ENCODE measurements around the gene GUCY1A2. TPM values are rescaled to one million over a fixed set of nuclear protein-coding genes. Genes with fewer than 3 reads are reported as not detected.

Gene GUCY1A2
- total RNA-seq, 5 donors from 2014 or later (not counting 1 experiment from before 2014, with no cell fraction given): 0.03 to 0.18 (median 0.09) TPM

DNA sequence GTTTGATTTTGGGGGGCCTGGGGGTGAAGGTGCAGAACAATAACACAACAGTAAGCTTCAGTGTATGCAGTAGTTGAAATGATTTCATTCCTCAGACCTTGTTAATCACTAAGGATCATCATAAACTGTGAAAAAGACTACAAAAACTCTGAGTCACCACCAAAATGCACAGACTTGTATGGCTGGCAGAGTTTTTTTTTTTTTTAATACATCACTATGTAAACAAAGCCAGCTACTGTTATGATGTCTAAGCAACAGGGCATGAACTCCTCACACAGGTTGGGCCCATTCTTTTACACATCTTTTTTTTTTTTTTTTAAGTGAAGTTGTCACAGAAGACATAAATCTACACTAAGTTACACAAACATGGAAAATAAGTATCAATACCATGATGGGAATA is 311.9 kb downstream of the GUCY1A2 start:
- Mint-ChIP-seq H3K9me3 (peaks cover under 1 to 6% (median 5%) of the 10 kb centered on the region in 3 donors), H3K27ac (no peak overlapping the region), H3K36me3 (no peaks in the 10 kb centered on the region), H3K4me3 (no peak overlapping the region), H3K4me1 (no peaks in the 10 kb centered on the region), H3K27me3 (no peaks in the 10 kb centered on the region)
- POLR2A ChIA-PET: interaction anchor here in 1 of 2 donors (0.8 kb wide), 1 partner anchor 14 kb away, joined by 5 read pairs; no protein-coding TSS in a partner anchor
- Histone ChIP-seq H3K9me3 (no peaks in the 10 kb centered on the region), H3K36me3 (ENCODE audit: control insufficient read depth in 2 of 2, extremely low read depth in 1 of 2, insufficient read depth in 1 of 2, low read length in 1 of 2) (no peaks in the 10 kb centered on the region), H3K4me3 (ENCODE audit: control insufficient read depth in 1 of 2, extremely low read depth in 1 of 2, low read length in 1 of 2) (no peak overlapping the region), H3K27ac (ENCODE audit: low read length) (no peak overlapping the region), H3K4me1 (ENCODE audit: control insufficient read depth in 1 of 2, extremely low read depth in 1 of 2, insufficient read depth in 2 of 2, low read length in 2 of 2) (no peaks in the 10 kb centered on the region), H3K27me3 (replicated peaks in 1 of 2; ENCODE audit: control insufficient read depth in 2 of 2, extremely low read depth in 1 of 2, insufficient read depth in 2 of 2, low read length in 1 of 2) (no peaks in the 10 kb centered on the region)
- DNase-seq (no peak), ATAC-seq (replicated peaks in 1 of 4) (no peak)
- CTCF ChIA-PET: no interaction called here

DNA sequence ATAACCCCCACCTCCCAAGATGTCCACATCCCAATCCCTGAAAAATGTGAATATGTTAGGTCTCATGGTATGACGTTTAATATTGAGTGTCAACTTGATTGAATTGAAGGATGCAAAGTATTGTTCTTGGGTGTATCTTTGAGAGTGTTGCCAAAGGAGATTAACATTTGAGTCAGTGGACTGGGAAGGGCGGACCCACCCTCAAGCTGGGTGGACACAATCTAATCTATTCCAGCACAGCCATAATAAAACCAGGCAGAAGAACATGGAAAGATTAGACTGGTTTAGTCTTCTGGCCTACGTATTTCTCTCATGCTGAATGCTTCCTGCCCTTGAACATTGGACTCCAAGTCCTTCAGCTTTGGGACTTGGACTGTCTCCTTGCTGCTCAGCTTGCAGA is 315.5 kb downstream of the GUCY1A2 start:
- Histone ChIP-seq H3K27ac (ENCODE audit: low read length) (no peak overlapping the region), H3K4me3 (ENCODE audit: control insufficient read depth in 1 of 2, extremely low read depth in 1 of 2, low read length in 1 of 2) (no peak overlapping the region), H3K36me3 (ENCODE audit: control insufficient read depth in 2 of 2, extremely low read depth in 1 of 2, insufficient read depth in 1 of 2, low read length in 1 of 2) (no peaks in the 10 kb centered on the region), H3K9me3 (no peaks in the 10 kb centered on the region), H3K4me1 (ENCODE audit: control insufficient read depth in 1 of 2, extremely low read depth in 1 of 2, insufficient read depth in 2 of 2, low read length in 2 of 2) (no peaks in the 10 kb centered on the region), H3K27me3 (replicated peaks in 1 of 2; ENCODE audit: control insufficient read depth in 2 of 2, extremely low read depth in 1 of 2, insufficient read depth in 2 of 2, low read length in 1 of 2) (no peaks in the 10 kb centered on the region)
- H3K36me3 Mint-ChIP-seq: no peaks in the 10 kb centered on the region
- H3K4me1 Mint-ChIP-seq: no peaks in the 10 kb centered on the region
- WGBS (ENCODE audit: insufficient coverage): 60% methylated on average over 1 of the region's 3 CpGs
- H3K27me3 Mint-ChIP-seq: no peaks in the 10 kb centered on the region
- ChIA-PET CTCF (no interaction called here), POLR2A (no interaction called here)
- no peak for DNase-seq
- ATAC-seq (replicated peaks in 1 of 4): no peak
- peaks cover 0 to 8% (median 5%) of the 10 kb centered on the region in 3 donors for H3K9me3 Mint-ChIP-seq
- no peak overlapping the region for H3K27ac Mint-ChIP-seq
- H3K4me3 Mint-ChIP-seq: no peak overlapping the region

DNA sequence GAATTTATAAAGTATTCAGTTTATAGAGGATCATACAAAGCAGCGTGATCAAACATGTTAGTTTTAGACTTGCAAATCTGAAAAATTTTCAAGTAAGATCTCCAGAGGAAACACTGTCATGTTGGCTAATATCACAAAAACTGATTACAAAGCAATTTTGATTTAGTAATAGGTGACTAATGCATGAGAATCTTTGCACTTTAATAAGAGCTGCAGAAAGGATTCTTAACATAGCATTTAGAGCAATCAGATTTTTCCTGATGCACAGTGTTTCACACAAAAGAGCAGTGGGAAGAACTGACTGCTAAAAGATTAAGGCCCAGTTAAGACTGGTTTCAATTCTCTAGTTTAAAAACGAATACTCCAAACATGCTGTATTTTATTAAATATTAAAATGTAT is 321.2 kb downstream of the GUCY1A2 start:
- H3K4me1 Mint-ChIP-seq: no peaks in the 10 kb centered on the region
- WGBS (ENCODE audit: insufficient coverage): no CpG with 5 or more reads among the region's 2 CpGs
- POLR2A ChIA-PET: no interaction called here
- Histone ChIP-seq H3K27me3 (replicated peaks in 1 of 2; ENCODE audit: control insufficient read depth in 2 of 2, extremely low read depth in 1 of 2, insufficient read depth in 2 of 2, low read length in 1 of 2) (no peaks in the 10 kb centered on the region), H3K4me1 (ENCODE audit: control insufficient read depth in 1 of 2, extremely low read depth in 1 of 2, insufficient read depth in 2 of 2, low read length in 2 of 2) (no peaks in the 10 kb centered on the region), H3K36me3 (ENCODE audit: control insufficient read depth in 2 of 2, extremely low read depth in 1 of 2, insufficient read depth in 1 of 2, low read length in 1 of 2) (no peaks in the 10 kb centered on the region), H3K9me3 (no peaks in the 10 kb centered on the region), H3K27ac (ENCODE audit: low read length) (no peak overlapping the region), H3K4me3 (ENCODE audit: control insufficient read depth in 1 of 2, extremely low read depth in 1 of 2, low read length in 1 of 2) (no peak overlapping the region)
- ATAC-seq (replicated peaks in 1 of 4) (no peak), DNase-seq (no peak)
- peaks cover 0 to 8% (median 4%) of the 10 kb centered on the region in 3 donors for H3K9me3 Mint-ChIP-seq
- H3K36me3 Mint-ChIP-seq: no peaks in the 10 kb centered on the region
- no peak overlapping the region for H3K4me3 Mint-ChIP-seq
- no peak overlapping the region for H3K27ac Mint-ChIP-seq
- CTCF ChIA-PET: interaction anchor here in 1 of 2 donors (0.5 kb wide), 1 partner anchor 30 kb away, joined by 3 read pairs; no protein-coding TSS in a partner anchor
- H3K27me3 Mint-ChIP-seq: no peaks in the 10 kb centered on the region

DNA sequence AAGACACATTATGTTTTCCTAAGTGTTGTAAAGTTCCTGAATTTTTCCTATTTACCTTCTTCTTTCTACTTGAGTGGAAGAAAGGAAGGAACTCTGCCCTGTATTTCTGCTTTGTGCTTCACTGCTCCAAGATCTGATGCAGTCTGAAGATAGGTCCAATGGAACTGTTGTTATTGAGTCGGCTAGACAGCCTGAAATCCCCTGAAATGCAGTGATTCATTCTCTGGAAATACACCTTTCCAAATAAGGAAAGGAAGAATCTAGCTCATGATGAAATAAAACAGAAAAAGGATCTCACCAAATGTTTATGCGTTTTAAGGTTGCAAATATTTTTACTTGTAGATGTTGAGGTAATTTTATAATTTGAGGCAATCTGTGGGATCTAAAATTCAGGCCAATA is 322.8 kb downstream of the GUCY1A2 start:
- Mint-ChIP-seq H3K9me3 (peaks cover 0 to 8% (median 4%) of the 10 kb centered on the region in 3 donors), H3K36me3 (no peaks in the 10 kb centered on the region), H3K4me1 (no peaks in the 10 kb centered on the region), H3K4me3 (no peak overlapping the region), H3K27ac (no peak overlapping the region), H3K27me3 (no peaks in the 10 kb centered on the region)
- Histone ChIP-seq H3K36me3 (ENCODE audit: control insufficient read depth in 2 of 2, extremely low read depth in 1 of 2, insufficient read depth in 1 of 2, low read length in 1 of 2) (no peaks in the 10 kb centered on the region), H3K9me3 (no peaks in the 10 kb centered on the region), H3K4me1 (ENCODE audit: control insufficient read depth in 1 of 2, extremely low read depth in 1 of 2, insufficient read depth in 2 of 2, low read length in 2 of 2) (no peaks in the 10 kb centered on the region), H3K27me3 (replicated peaks in 1 of 2; ENCODE audit: control insufficient read depth in 2 of 2, extremely low read depth in 1 of 2, insufficient read depth in 2 of 2, low read length in 1 of 2) (no peaks in the 10 kb centered on the region), H3K27ac (ENCODE audit: low read length) (no peak overlapping the region), H3K4me3 (ENCODE audit: control insufficient read depth in 1 of 2, extremely low read depth in 1 of 2, low read length in 1 of 2) (no peak overlapping the region)
- POLR2A ChIA-PET: no interaction called here
- DNase-seq (no peak), ATAC-seq (replicated peaks in 1 of 4) (no peak)
- WGBS (ENCODE audit: insufficient coverage): no CpG with 5 or more reads among the region's 2 CpGs
- CTCF ChIA-PET: no interaction called here

- no peaks in the 10 kb centered on the region for H3K27me3 ChIP-seq (replicated peaks in 1 of 2; ENCODE audit: control insufficient read depth in 2 of 2, extremely low read depth in 1 of 2, insufficient read depth in 2 of 2, low read length in 1 of 2)
- DNase-seq: no peak
- Mint-ChIP-seq H3K4me1 (no peaks in the 10 kb centered on the region), H3K36me3 (no peaks in the 10 kb centered on the region), H3K27me3 (no peaks in the 10 kb centered on the region), H3K27ac (no peak overlapping the region), H3K4me3 (no peak overlapping the region), H3K9me3 (peaks cover 0 to 13% (median 4%) of the 10 kb centered on the region in 3 donors)
- no peaks in the 10 kb centered on the region for H3K9me3 ChIP-seq
- ChIA-PET POLR2A (no interaction called here), CTCF (no interaction called here)
- no peaks in the 10 kb centered on the region for H3K36me3 ChIP-seq (ENCODE audit: control insufficient read depth in 2 of 2, extremely low read depth in 1 of 2, insufficient read depth in 1 of 2, low read length in 1 of 2)
- H3K4me3 ChIP-seq (ENCODE audit: control insufficient read depth in 1 of 2, extremely low read depth in 1 of 2, low read length in 1 of 2): no peak overlapping the region
- no peak overlapping the region for H3K27ac ChIP-seq (ENCODE audit: low read length)
- no peaks in the 10 kb centered on the region for H3K4me1 ChIP-seq (ENCODE audit: control insufficient read depth in 1 of 2, extremely low read depth in 1 of 2, insufficient read depth in 2 of 2, low read length in 2 of 2)
- ATAC-seq (replicated peaks in 1 of 4): no peak
- 40% methylated on average over 1 of the region's 5 CpGs for WGBS (ENCODE audit: insufficient coverage)
Observed at GRCh38 chr11:106694501-106694900, 323.8 kb downstream of the GUCY1A2 start.

GRCh38 chr11:106691807-106692365 is 326.4 kb downstream of the GUCY1A2 start:
- DNase-seq (no peak), ATAC-seq (replicated peaks in 1 of 4) (no peak)
- no peak overlapping the region for H3K4me3 ChIP-seq (ENCODE audit: control insufficient read depth in 1 of 2, extremely low read depth in 1 of 2, low read length in 1 of 2)
- no peak overlapping the region for H3K27ac Mint-ChIP-seq
- no peaks in the 10 kb centered on the region for H3K36me3 Mint-ChIP-seq
- H3K36me3 ChIP-seq (ENCODE audit: control insufficient read depth in 2 of 2, extremely low read depth in 1 of 2, insufficient read depth in 1 of 2, low read length in 1 of 2): no peaks in the 10 kb centered on the region
- no peaks in the 10 kb centered on the region for H3K27me3 ChIP-seq (replicated peaks in 1 of 2; ENCODE audit: control insufficient read depth in 2 of 2, extremely low read depth in 1 of 2, insufficient read depth in 2 of 2, low read length in 1 of 2)
- no peak overlapping the region for H3K27ac ChIP-seq (ENCODE audit: low read length)
- H3K9me3 Mint-ChIP-seq: peaks cover 4 to 13% (median 13%) of the 10 kb centered on the region in 3 donors
- ChIA-PET CTCF (no interaction called here), POLR2A (no interaction called here)
- H3K27me3 Mint-ChIP-seq: no peaks in the 10 kb centered on the region
- no peaks in the 10 kb centered on the region for H3K4me1 ChIP-seq (ENCODE audit: control insufficient read depth in 1 of 2, extremely low read depth in 1 of 2, insufficient read depth in 2 of 2, low read length in 2 of 2)
- H3K9me3 ChIP-seq: no peaks in the 10 kb centered on the region
- H3K4me3 Mint-ChIP-seq: no peak overlapping the region
- no peaks in the 10 kb centered on the region for H3K4me1 Mint-ChIP-seq

- peaks cover 4 to 13% (median 12%) of the 10 kb centered on the region in 3 donors for H3K9me3 Mint-ChIP-seq
- no peaks in the 10 kb centered on the region for H3K36me3 Mint-ChIP-seq
- no peak for ATAC-seq (replicated peaks in 1 of 4)
- Histone ChIP-seq H3K9me3 (no peaks in the 10 kb centered on the region), H3K27ac (ENCODE audit: low read length) (no peak overlapping the region), H3K27me3 (replicated peaks in 1 of 2; ENCODE audit: control insufficient read depth in 2 of 2, extremely low read depth in 1 of 2, insufficient read depth in 2 of 2, low read length in 1 of 2) (no peaks in the 10 kb centered on the region), H3K4me3 (ENCODE audit: control insufficient read depth in 1 of 2, extremely low read depth in 1 of 2, low read length in 1 of 2) (no peak overlapping the region), H3K4me1 (ENCODE audit: control insufficient read depth in 1 of 2, extremely low read depth in 1 of 2, insufficient read depth in 2 of 2, low read length in 2 of 2) (no peaks in the 10 kb centered on the region), H3K36me3 (ENCODE audit: control insufficient read depth in 2 of 2, extremely low read depth in 1 of 2, insufficient read depth in 1 of 2, low read length in 1 of 2) (no peaks in the 10 kb centered on the region)
- H3K27ac Mint-ChIP-seq: no peak overlapping the region
- no peak overlapping the region for H3K4me3 Mint-ChIP-seq
- CTCF ChIA-PET: no interaction called here
- no peaks in the 10 kb centered on the region for H3K4me1 Mint-ChIP-seq
- no CpG with 5 or more reads among the region's 1 CpG for WGBS (ENCODE audit: insufficient coverage)
- no peaks in the 10 kb centered on the region for H3K27me3 Mint-ChIP-seq
- DNase-seq: no peak
- POLR2A ChIA-PET: no interaction called here
Observed at GRCh38 chr11:106690923-106691322, 327.4 kb downstream of the GUCY1A2 start.
